ENCODE data around the gene PTPRR. TPM values are rescaled to one million over a fixed set of nuclear protein-coding genes. Genes with fewer than 3 reads are reported as not detected.

Gene PTPRR
- total and polyA plus RNA-seq, 2 donors (not counting 1 experiment from before 2014, with no cell fraction given): not detected

GRCh38 chr12:70815971-70816391 lies 104.6 kb downstream of the PTPRR start:
- Histone ChIP-seq H3K9ac (ENCODE audit: low read length) (no peak overlapping the region), H3K79me2 (ENCODE audit: control insufficient read depth, insufficient read depth, low read length) (no peaks in the 10 kb centered on the region), H3K9me3 (ENCODE audit: control extremely low read depth in 1 of 3, control insufficient read depth in 2 of 3, insufficient read depth in 1 of 3, low read length in 2 of 3) (peaks cover 0 to 4% (median 0%) of the 10 kb centered on the region in 3 donors), H3K4me2 (replicated peaks; ENCODE audit: low read depth, low read length, poor library complexity, severe bottlenecking) (no peak overlapping the region), H2AFZ (ENCODE audit: insufficient read depth, low read depth, low read length, poor library complexity, severe bottlenecking) (no peak overlapping the region), H3K4me3 (ENCODE audit: control extremely low read depth in 1 of 5, extremely low read depth in 1 of 5, insufficient read depth in 1 of 5, low read depth in 2 of 5, low read length in 4 of 5) (no peak overlapping the region), H3K27me3 (replicated peaks in 1 of 4; ENCODE audit: control extremely low read depth in 1 of 4, control insufficient read depth in 3 of 4, insufficient read depth in 4 of 4, low read length in 3 of 4) (no peaks in the 10 kb centered on the region), H3K36me3 (replicated peaks in 1 of 2; ENCODE audit: control extremely low read depth in 1 of 2, control insufficient read depth in 1 of 2, extremely low read depth in 1 of 2, insufficient read depth in 2 of 2, low read length in 1 of 2) (no peaks in the 10 kb centered on the region), H3K4me1 (ENCODE audit: control insufficient read depth in 2 of 2, insufficient read depth in 2 of 2, low read length in 2 of 2) (no peaks in the 10 kb centered on the region), H3K27ac (ENCODE audit: low read length in 2 of 2) (no peak overlapping the region), H4K20me1 (ENCODE audit: control insufficient read depth, insufficient read depth, low read length, poor library complexity, severe bottlenecking) (no peaks in the 10 kb centered on the region)
- no peaks in the 10 kb centered on the region for H3K4me1 Mint-ChIP-seq
- CTCF ChIA-PET: no interaction called here
- H3K4me3 Mint-ChIP-seq: no peak overlapping the region
- no peak overlapping the region for H3K27ac Mint-ChIP-seq
- DNase-seq (no peak), ATAC-seq (ENCODE audit: low read depth) (no peak)
- POLR2A ChIA-PET: no interaction called here
- intact Hi-C loops (cut with micrococcal nuclease): no loop called here
- H3K9me3 Mint-ChIP-seq (ENCODE audit: insufficient read depth): peaks cover 3% of the 10 kb centered on the region
- H3K27me3 Mint-ChIP-seq: no peaks in the 10 kb centered on the region
- TF ChIP-seq EZH2 (IDR thresholded peaks at IDR 0.05; ENCODE audit: borderline replicate concordance, insufficient read depth, low read depth, low read length, poor library complexity, severe bottlenecking): no peak
- no peak for TF ChIP-seq CTCF (IDR thresholded peaks at IDR 0.05)
- WGBS (ENCODE audit: insufficient coverage): no CpG with 5 or more reads among the region's 2 CpGs

- Histone ChIP-seq H3K9me3 (ENCODE audit: control extremely low read depth in 1 of 3, control insufficient read depth in 2 of 3, insufficient read depth in 1 of 3, low read length in 2 of 3) (no peaks in the 10 kb centered on the region), H3K9ac (ENCODE audit: low read length) (no peak overlapping the region), H3K27ac (ENCODE audit: low read length in 2 of 2) (no peak overlapping the region), H2AFZ (ENCODE audit: insufficient read depth, low read depth, low read length, poor library complexity, severe bottlenecking) (no peak overlapping the region), H3K27me3 (replicated peaks in 1 of 4; ENCODE audit: control extremely low read depth in 1 of 4, control insufficient read depth in 3 of 4, insufficient read depth in 4 of 4, low read length in 3 of 4) (no peaks in the 10 kb centered on the region), H4K20me1 (ENCODE audit: control insufficient read depth, insufficient read depth, low read length, poor library complexity, severe bottlenecking) (no peaks in the 10 kb centered on the region), H3K4me3 (ENCODE audit: control extremely low read depth in 1 of 5, extremely low read depth in 1 of 5, insufficient read depth in 1 of 5, low read depth in 2 of 5, low read length in 4 of 5) (no peak overlapping the region), H3K36me3 (replicated peaks in 1 of 2; ENCODE audit: control extremely low read depth in 1 of 2, control insufficient read depth in 1 of 2, extremely low read depth in 1 of 2, insufficient read depth in 2 of 2, low read length in 1 of 2) (no peaks in the 10 kb centered on the region), H3K79me2 (ENCODE audit: control insufficient read depth, insufficient read depth, low read length) (no peaks in the 10 kb centered on the region), H3K4me1 (ENCODE audit: control insufficient read depth in 2 of 2, insufficient read depth in 2 of 2, low read length in 2 of 2) (no peaks in the 10 kb centered on the region), H3K4me2 (replicated peaks; ENCODE audit: low read depth, low read length, poor library complexity, severe bottlenecking) (no peak overlapping the region)
- no peaks in the 10 kb centered on the region for H3K27me3 Mint-ChIP-seq
- H3K4me1 Mint-ChIP-seq: no peaks in the 10 kb centered on the region
- ATAC-seq (ENCODE audit: low read depth) (no peak), DNase-seq (no peak)
- ChIA-PET CTCF (no interaction called here), POLR2A (no interaction called here)
- TF ChIP-seq EZH2 (IDR thresholded peaks at IDR 0.05; ENCODE audit: borderline replicate concordance, insufficient read depth, low read depth, low read length, poor library complexity, severe bottlenecking): no peak
- no peak for TF ChIP-seq CTCF (IDR thresholded peaks at IDR 0.05)
- WGBS (ENCODE audit: insufficient coverage): no CpG with 5 or more reads among the region's 2 CpGs
- no peak overlapping the region for H3K4me3 Mint-ChIP-seq
- H3K9me3 Mint-ChIP-seq (ENCODE audit: insufficient read depth): no peaks in the 10 kb centered on the region
- intact Hi-C loops (cut with micrococcal nuclease): no loop called here
- no peak overlapping the region for H3K27ac Mint-ChIP-seq
Measured at GRCh38 chr12:70815056-70815455, 105.5 kb downstream of the PTPRR start.

Data from B cell (primary cell).